Measurements from ENCODE around the gene SSTR3. TPM values are rescaled to one million over a fixed set of nuclear protein-coding genes. Genes with fewer than 3 reads are reported as not detected.
"Not testable (repeated sequence)": the region's sequence is repeated elsewhere in the genome, so short reads cannot be mapped to it uniquely, and the experiment has no call there.

Gene SSTR3
- polyA plus RNA-seq, 4 donors, result 0.69 to 1.3 (median 0.79) TPM

DNA sequence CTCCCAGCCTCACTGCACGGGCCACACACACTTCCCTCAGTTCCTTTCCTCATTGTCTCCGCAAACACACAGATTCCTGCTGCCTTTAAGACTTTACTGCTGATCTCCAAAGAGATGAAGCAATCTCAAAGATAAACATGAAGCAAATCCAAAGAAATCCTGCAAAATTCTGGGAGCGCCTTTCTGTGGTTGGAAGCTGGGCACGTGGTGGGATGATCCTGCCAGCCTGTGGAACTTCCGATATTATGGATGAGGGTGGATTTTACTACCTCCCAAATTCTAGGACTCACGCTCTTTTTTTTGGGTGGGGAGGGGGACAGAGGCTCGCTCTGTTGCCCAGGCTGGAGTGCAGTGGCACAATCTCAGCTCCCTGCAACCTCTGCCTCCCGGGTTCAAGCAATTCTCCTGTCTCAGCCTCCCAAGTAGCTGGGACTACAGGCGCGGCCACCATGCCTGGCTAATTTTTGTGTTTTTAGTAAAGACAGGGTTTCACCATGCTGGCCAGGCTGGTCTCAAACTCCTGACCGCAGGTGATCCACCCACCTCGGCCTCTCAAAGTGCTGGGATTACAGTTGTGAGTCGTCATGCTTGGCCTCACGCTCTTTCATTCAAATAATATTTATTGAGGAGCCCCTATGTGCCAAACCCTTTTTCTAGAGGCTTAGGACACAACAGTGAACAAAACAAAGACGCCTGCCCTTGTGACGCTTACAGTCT, 41.4 kb downstream of the SSTR3 start:
- DNase-seq (ENCODE audit: low read depth in 4 of 4, low spot score in 3 of 4), result not testable (repeated sequence)

DNA sequence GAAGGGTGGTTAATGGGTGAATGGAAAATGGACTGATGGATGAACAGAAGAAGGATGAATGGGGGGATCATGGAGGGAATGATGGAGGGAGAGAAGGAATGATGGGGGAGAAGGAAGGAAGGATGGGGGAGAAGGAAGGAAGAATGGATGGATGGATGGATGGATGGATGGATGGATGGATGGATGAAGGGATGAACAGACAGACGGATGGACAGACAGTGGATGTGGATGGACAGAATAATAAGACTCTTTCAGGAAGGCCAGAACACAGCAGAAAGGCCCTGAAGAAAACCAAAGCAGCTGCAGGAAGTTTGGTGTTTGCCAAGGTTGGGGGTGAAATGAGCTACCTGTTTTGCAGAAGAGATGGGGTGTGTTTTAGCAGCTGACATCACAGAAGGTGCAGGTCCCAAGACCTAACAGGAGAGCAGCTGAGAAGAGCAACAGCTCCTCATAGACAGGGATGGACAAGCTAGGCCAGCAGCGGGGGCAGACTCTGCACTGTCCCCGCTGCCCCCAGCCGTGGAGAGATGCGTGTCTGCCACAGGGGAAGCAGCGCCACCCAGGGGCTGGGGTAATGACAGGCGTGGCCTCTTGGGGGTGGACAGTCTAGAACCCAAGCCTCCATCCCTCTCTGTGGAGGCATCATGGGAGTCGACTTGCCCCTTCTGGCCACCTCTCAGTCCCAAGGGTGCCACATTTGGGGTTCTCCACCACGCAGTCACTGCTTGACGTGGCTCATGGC, 42.2 kb downstream of the SSTR3 start:
- DNase-seq (ENCODE audit: low read depth in 4 of 4, low spot score in 3 of 4), result no peak

DNA sequence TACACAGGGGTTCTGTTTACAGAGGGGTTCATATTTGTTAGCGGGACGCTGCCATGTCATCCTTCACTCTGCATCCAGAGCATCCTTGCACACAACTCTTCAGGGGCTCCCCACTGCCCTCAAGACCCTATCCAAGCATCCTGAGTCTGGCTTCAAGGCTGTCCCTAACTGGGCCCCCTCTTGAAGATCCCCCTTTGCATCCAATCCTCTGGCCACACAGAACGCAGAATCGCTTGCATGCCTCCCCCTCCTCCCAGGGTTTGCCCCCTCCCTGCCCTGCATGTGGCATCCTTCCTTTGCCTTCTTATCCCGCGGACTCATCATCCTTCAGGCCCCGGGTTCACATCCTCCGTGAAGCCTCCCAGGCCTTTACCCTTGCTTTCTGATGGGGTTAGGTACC, 42.9 kb downstream of the SSTR3 start:
- no peak for DNase-seq (ENCODE audit: low read depth in 4 of 4, low spot score in 3 of 4)

DNA sequence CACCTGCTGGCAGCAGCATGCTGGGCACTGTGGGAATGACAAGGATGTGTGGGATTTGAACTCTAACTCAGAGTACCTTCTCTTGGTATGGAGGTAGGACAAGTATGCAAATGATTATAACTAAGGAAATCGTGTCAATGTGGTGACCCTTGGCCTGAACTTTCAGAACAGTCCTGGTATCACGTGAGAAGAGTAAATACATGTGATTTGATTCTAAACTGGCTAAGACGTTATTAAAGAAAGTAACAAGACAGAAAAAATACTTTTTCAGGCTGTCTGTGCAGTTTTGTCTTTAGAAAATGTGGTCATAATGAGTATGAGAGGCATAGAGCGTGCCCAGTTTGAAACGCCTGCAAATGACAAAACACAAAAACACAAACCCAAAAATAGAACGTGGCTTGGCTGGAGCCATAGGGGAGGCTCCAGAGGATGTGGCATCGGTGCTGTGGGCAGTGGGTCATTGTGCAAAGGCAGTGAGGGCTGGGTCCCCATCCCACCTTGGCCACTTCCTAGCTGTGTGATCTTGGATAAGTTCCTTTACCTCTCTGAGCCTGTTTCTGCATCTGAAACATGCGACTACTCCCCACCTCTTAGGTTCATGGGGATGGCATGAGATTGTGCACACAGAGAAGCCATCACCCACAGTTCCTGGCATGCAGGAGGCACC, 44.2 kb downstream of the SSTR3 start:
- DNase-seq (ENCODE audit: low read depth in 4 of 4, low spot score in 3 of 4), result no peak

DNA sequence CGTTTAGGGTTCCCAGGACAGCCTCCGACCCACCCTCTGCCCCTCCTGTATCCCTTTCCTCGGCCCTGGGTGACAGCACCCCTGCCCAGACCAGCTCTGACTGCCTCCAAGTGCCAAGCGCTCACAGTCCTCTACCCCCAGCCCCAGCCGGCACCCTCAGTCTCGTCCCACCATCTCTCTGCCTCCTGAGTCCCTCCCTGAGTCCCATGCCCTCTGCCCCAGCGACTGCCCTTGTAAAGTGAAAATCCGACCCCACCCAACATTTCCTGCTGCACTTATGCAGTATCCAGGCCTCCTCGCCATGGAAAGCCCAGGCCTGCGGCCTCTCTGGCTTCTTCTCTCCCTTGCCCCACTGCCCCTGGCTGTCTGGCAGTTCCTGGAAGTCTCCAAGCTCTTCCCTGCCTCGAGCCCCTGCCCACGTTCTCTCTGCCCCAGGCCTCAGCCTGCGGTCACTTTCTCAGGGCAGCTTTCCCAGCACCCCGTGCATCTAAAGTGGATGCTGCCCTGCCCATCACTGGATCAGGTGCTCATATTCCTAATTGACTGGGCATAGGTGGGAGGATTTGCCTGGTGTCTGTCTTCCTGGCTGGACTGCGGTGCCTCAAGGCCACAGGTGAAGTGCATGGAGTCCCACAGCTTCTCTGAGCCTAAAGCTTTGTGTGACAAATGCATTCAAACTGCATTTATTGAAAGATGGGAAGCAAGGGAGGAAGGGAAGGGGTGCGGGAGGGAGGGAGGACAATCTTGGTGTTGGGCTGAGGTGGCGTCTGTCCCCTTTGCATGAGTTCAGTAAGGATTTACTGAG, 44.9 kb downstream of the SSTR3 start:
- no peak for DNase-seq (ENCODE audit: low read depth in 4 of 4, low spot score in 3 of 4)

DNA sequence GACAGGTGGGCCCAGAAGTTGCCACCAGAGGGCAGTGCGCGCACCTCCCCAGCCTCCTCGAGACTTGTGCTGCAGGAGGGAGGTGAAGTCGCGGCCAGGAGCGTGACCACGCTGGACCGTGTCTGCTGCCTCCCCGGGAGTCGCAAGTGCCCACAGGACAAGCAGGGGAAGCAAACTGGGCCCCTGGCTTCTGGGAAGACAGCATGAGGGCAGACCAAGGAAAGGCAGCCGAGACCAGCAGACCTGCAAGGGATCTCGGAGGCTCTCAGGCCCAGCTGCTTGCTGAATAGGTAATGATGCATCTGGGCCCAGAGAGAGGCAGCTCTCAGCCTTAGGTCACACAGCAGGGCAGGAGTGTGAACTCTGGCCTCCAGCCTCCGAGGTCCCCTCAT, 45.6 kb downstream of the SSTR3 start:
- peak; percentile 69 to 83 (median 71) for DNase-seq (ENCODE audit: low read depth in 4 of 4, low spot score in 3 of 4)

DNA sequence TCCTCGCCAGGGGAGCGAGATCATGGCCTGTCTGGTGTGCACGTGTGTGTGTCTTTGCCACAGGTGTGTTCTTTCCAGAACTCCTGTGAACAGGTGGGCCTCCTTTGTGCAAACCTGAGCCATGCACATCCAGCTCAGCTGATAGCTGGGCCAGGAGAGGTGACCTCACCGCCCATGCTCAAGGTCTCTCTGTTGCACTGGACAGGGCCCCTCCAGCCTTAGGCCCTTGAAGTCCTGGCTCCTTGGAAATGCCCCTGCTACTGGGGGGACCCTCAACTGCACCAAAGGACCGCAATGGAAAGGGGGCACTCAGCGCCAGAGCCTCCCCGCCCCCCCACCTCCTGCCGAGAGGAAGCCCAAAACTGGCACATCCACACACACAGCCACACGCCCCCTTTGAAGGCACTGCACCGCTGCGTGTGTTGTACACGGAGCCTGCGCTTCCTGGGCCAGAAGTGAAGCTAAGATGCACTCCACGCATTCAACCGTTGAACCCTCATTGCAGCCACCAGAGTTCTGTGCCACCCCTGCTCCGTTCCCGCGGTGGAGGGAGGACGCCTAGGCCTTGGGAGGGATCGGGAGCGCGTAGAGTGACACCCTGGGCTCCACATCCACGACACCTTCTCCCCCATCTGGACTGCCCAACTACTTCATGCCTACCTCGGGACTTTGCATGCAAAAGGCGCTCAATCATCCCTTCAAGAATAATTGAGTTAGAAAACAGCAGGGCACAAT, 46.2 kb downstream of the SSTR3 start:
- DNase-seq (ENCODE audit: low read depth in 4 of 4, low spot score in 3 of 4), result no peak

DNA sequence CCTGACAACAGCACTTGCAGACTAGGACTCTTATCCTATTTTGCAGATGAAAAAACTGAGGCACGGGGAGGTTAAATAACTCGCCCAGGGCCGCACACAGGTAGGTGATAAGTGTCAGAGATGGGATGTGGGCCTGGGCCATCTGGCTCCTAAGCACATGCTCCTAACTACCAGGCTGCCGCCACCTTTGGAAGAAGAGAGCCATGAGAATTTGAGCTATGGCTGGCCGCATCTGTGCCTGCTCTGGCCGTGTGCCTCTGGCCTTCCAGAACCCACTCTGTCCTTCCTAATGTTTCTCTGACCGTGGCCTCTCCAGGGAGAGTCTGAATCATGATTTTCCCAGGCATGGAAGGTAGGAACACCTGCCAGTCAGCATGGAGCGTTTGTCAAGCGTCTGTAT, 47.2 kb downstream of the SSTR3 start:
- no peak for DNase-seq (ENCODE audit: low read depth in 4 of 4, low spot score in 3 of 4)

DNA sequence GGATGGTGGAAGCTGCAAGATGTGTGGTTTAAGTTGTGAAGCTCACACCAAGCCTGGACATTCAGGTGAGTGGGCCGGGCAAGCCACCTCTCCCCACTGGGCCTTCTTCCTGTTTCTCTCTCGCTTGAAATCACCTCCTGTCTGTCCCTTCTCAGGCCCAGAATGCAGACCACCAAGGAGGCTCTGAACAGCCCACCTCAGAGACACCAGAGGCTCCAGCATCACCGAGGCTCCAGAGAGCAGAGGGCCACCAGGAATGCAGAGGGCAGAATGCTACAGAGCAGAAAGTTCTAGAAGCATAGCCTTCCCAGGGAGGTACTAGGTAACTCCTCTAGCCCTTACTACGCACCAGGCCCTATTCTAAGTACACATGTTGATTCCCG, 47.8 kb downstream of the SSTR3 start:
- no peak for DNase-seq (ENCODE audit: low read depth in 4 of 4, low spot score in 3 of 4)

DNA sequence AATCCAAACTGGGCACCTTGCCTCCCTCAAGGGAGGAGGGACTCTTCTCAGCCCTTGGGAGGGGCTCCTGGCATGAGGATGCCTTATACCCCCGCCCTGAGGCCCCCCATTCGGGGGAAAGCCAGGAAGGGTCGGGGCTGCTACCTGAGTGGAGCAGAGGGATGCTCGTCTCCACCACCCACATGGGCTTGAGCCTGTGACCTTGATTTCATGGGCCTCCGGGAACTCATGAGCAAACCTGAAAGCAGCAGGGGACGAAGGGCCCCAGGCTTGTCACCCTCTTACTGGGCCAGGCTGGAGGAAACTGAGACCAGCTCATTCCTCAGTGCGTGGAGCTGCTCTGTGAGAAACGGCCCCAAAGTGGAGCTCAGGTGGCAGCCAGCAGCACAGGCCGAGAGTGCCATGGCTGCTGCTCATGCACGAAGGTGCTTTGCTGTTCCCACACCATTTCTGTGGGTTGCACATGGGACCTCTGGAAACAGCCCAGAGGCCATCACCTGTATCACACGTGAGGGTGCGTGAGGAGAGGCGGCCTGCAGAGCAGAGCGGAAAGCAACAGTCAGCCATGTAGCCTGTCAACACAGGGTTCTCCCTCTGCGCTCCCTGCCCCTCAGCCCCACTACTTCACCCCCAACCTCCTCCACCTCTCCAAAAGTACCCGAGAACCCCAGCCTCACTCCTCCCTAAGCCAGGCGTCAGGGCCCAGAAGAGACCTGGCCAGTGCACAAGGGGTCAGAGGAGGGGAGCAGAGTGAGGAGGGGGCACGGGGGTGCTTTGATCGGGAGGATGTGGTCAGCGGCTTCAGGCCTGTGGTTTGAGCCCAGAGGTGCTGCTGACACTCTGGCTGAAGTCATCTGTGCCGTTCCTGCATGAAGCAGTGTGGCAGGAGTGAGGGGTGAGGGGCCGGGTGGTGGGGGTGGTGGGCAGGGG, 48.4 kb downstream of the SSTR3 start:
- DNase-seq (ENCODE audit: low read depth in 4 of 4, low spot score in 3 of 4), result no peak

DNA sequence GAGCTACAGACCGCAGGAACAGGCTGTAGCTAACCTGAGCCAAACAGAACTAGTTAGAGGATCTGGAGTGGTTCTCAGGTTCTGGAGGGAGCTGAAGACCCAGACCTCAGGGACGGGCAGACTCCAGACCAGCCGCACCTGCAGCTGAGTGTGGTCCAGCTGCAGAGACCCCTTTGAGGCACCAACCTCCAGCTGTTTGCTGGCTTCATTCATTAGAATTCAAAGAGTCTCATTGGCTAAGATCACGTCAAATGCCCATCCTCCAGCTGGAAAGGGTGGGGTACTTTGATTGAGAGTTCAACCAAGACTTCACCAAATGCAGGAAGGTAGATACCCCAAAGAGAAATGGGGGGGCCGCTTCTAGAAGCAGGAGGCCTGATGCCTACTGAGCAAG, 49.2 kb downstream of the SSTR3 start:
- no peak for DNase-seq (ENCODE audit: low read depth in 4 of 4, low spot score in 3 of 4)

DNA sequence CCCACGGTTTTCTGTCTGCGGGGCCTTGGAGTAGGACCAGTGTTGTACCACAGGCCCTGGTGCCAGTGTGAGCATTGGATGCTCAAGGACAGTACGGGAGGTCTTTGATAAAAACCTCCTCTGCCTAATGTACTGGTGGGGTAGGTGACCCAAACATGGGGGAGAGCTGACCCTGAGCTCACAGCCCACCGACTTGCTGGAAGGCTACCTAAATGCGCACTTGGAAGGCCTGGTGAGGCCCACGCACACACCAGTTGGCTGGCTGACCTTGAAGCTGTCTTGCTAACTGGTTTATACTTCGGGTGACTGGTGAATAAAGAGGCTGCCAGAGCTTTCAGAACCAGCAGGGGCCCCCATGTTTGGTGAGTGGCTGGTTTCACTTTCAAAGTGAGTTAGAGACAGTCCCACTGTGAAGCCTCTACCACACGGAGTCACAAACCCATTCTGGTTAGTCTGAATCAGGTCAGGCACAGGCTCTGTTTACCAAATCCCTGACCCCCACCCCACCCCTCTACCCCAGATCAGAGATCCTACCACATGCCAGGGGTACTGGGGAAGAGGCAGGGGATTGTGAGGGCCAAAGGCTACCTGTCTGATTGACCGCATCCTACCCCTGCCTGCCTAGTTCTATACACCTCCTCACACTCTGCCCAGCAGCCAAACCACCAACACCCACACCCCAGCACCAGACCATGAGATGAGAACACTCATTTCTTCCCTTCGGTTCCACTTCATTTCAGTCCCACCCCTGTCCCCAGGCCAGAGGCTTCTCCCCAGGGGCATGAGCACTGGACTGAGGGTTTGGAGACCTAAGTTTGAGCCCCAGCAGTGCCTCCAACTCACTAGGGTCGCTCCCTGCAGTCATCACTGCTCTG, 49.8 kb downstream of the SSTR3 start:
- DNase-seq (ENCODE audit: low read depth in 4 of 4, low spot score in 3 of 4), result no peak

DNA sequence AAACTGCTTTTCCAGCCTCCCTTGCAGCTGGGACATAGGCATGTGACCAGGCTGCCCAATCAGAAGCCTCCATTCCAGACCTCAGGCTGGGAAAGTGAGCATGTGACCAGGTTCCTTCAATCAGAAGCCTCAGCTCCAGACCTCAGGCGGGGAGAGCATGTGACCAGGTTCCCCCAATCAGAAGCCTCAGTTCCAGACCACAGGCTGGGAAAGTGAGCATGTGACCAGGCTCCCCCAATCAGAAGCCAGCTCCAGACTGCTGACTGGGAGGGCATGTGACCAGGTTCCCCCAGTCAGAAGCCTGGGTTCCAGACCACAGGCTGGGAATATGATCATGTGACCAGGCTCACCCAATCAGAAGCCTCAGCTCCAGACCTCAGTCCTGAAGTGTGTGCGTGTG, 50.8 kb downstream of the SSTR3 start:
- DNase-seq (ENCODE audit: low read depth in 4 of 4, low spot score in 3 of 4), result no peak

DNA sequence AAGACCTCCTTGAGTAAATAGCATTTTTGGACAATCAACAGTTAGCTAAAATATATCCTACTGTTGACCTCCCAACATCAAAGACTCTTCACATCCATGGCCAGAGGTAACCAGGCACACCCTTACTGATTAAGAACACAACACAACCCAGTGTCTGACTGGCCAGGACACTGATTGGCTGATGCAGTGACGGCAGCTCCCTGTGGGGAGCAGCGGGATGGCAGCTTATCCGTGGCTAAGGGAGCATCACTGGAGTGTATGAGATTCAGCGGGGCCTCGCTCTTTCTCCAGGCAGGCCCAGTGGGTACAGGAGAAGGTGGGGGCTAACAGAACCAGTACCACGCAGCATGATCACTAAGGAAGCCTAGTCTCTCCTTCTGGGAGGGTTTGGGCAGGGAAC, 52.2 kb downstream of the SSTR3 start:
- DNase-seq (ENCODE audit: low read depth in 4 of 4, low spot score in 3 of 4), result no peak

DNA sequence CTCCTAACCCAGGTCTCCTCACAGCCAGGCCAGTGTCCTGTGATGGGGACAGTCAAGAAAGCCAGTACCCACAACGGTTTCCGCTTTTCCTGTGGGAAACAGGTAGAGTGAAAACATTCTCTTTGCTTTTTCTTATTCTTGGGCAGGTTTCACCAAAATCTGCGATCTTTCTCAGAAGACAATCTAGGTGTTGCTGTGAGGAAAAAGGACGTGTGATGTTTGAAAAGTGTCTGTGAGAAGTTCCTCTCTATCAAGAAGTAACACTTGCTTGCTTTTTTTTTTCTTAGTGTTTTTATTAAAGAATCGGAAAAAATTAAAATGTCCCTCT, 53.4 kb downstream of the SSTR3 start:
- no peak for DNase-seq (ENCODE audit: low read depth in 4 of 4, low spot score in 3 of 4)

DNA sequence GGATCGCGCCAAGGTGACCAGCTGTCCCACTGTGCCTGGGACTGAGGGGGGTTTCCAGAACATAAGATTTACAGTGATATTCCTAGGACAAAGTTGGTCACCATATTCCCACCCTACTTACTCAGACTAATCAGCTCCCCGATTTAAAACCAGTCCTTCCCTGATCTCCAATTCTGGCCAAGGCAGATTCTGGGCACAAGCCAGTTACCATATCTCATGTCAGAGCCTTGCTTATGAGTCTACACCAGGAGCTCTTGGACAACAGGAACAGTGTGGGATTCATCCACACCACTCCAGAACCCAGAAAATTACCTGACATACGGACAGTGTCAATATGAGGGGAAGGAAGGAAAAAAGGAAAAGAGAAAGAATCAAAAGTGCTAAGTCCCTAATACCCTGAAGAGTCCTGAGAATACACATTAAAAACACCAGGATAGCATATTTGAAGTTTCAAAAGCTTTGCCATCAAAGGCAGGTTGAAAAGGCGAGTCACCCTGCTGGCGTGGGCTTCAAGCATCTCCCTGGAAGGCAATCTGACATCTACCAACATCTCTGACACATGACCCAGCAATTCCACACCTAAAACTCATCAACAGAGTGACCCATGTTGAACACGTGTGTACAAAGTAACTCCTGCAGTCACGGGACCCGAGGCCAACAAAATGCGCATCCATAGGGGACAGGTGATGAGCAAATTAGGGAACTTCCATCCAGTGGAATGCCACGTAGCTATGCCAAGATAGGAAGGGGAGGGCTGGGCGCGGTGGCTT, 54.6 kb downstream of the SSTR3 start:
- no peak for DNase-seq (ENCODE audit: low read depth in 4 of 4, low spot score in 3 of 4)

DNA sequence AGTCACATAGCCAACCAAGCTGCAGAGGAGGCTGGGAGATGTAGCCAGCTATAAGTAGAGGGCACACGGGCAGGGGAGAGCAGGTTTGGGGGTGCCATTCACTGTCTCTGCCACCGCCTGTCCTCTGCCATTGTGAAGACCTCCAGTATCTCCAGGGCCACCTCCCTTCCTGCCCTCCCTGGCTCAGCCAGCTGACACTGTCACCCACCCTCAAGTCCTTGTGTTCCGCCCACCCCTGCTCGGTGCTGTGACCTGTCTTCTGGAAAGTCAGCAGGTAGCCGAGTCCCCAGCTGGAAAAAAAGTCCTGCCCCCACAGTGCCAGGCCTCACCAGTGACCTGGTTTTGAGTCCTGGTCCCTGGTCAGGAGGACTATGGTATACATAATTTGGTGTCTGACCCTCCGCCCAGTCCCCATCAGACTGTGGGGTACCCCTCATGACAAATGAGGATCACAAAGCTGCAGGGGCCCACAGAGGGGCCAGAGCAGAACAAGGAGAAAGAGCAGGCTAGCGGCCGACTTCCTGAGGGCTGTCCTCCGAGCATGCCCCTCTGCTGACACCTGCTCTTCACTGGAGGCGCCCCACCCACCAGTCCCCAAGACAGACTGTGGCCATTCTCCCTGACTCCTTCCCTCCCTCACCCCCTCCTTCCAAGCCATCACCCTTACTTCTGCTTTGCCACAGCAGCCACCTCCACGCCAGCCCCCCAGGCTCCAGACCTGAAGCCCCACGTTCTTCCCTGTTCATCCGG, 55.4 kb downstream of the SSTR3 start:
- no peak for DNase-seq (ENCODE audit: low read depth in 4 of 4, low spot score in 3 of 4)
